B cell (primary cell): Measurements from ENCODE around the gene ARRB1.

Experiments used
- CTCF ChIP-seq: fragments of 200-600 bp; IDR thresholded peaks from one replicate; pipeline ENCODE4 v1.8.0; 2022; ENCODE audit warnings: antibody characterized with exemption, mild to moderate bottlenecking
- EZH2 ChIP-seq: IDR thresholded peaks from 2 replicates; pipeline ENCODE4 v1.6.1; 2012; ENCODE audit warnings: borderline replicate concordance, low read depth, mild to moderate bottlenecking, moderate library complexity, low read length; ENCODE audit not compliant: insufficient read depth, poor library complexity, severe bottlenecking

- TF ChIP-seq CTCF (no peak), EZH2 (no peak)
Measured at GRCh38 chr11:75351541-75351790, at the start of gene ARRB1.
